Uterus (tissue), 2 donors: ENCODE data around the gene PDE6B.

Experiments used
- POLR2A ChIP-seq, 2 donors: fragments of 450-650 bp; IDR thresholded peaks; one replicate each; pipeline ENCODE4 v1.6.1; 2016; ENCODE audit warnings: antibody characterized with exemption in 2 of 2, mild to moderate bottlenecking in 1 of 2, moderate library complexity in 1 of 2
- TF ChIP-seq, protein P1 (sequence below), 4 experiments: fragments of 200-600 bp in 2 of 4; fragments of 450-650 bp in 2 of 4; sonication (generic) in 2 of 4; IDR thresholded peaks; one replicate each; pipeline ENCODE4 v1.5.1; 2016 to 2019; ENCODE audit warnings: antibody characterized with exemption in 4 of 4, mild to moderate bottlenecking in 2 of 4, moderate library complexity in 1 of 4

DNA sequence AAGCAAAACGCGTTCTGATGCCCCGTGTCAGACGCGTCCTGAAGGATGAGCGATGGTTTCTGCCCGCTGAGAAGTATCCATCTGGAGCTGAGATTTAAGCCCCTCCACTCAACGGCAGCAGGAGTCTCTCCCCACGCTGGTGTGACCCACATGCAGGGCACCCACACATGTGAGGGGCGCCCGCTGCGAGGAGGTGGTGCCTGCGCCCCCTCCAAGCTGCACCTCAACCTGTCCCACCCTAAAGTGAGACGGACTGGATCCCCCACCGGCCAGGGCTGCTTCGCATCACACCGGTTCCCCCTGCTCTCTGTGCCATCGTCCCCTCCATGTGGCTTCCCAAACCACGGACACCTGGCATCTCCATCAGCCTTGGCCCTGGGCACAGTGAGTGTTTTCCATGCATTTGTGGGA, 4.5 kb upstream of the PDE6B start:
- TF ChIP-seq POLR2A (IDR thresholded peaks at IDR 0.05), result no peak
- TF ChIP-seq, protein P1, sequence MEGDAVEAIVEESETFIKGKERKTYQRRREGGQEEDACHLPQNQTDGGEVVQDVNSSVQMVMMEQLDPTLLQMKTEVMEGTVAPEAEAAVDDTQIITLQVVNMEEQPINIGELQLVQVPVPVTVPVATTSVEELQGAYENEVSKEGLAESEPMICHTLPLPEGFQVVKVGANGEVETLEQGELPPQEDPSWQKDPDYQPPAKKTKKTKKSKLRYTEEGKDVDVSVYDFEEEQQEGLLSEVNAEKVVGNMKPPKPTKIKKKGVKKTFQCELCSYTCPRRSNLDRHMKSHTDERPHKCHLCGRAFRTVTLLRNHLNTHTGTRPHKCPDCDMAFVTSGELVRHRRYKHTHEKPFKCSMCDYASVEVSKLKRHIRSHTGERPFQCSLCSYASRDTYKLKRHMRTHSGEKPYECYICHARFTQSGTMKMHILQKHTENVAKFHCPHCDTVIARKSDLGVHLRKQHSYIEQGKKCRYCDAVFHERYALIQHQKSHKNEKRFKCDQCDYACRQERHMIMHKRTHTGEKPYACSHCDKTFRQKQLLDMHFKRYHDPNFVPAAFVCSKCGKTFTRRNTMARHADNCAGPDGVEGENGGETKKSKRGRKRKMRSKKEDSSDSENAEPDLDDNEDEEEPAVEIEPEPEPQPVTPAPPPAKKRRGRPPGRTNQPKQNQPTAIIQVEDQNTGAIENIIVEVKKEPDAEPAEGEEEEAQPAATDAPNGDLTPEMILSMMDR (IDR thresholded peaks at IDR 0.05), result no peak
